ENCODE results near the gene DOCK8. TPM values are rescaled to one million over a fixed set of nuclear protein-coding genes. Genes with fewer than 3 reads are reported as not detected.

The DOCK8 gene
- total RNA-seq, 2 experiments from 2014 or later, result 110 to 114 TPM

DNA sequence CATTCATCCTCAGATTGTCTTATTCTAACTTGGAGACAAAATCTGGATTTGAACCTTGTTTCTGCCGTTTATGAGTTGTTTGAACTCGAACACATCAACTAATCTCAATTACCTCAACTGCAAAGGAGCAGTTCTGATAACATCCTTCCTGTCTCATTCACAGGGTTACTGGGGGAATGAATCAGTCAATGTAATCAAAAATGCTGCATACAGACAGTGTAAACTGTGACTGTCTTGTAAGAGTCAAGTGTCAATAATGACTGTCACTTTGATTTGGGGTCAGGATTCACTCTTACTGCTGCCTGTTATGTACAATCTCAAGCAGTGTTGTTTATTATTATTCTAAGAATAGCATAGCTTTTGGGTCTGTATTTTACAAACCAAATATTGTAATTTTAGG, 273.8 kb downstream of the DOCK8 start:
- intact Hi-C loops (cut with micrococcal nuclease), result no loop called here
- H3K36me3 Mint-ChIP-seq (ENCODE audit: low read depth), result no peaks in the 10 kb centered on the region
- CTCF ChIA-PET, result no interaction called here
- no peak overlapping the region for H3K4me3 Mint-ChIP-seq
- H3K27me3 Mint-ChIP-seq (ENCODE audit: low read depth), result no peaks in the 10 kb centered on the region
- no peak for DNase-seq
- no peak overlapping the region for H3K27ac Mint-ChIP-seq
- no peaks in the 10 kb centered on the region for H3K4me1 Mint-ChIP-seq (ENCODE audit: low read depth)
- no peaks in the 10 kb centered on the region for H3K9me3 Mint-ChIP-seq

- intact Hi-C loops (cut with micrococcal nuclease), result no loop called here
- Mint-ChIP-seq H3K9me3 (no peaks in the 10 kb centered on the region), H3K27me3 (ENCODE audit: low read depth) (no peaks in the 10 kb centered on the region), H3K27ac (no peak overlapping the region), H3K4me1 (ENCODE audit: low read depth) (no peaks in the 10 kb centered on the region), H3K36me3 (ENCODE audit: low read depth) (no peaks in the 10 kb centered on the region), H3K4me3 (no peak overlapping the region)
- no peak for DNase-seq
- CTCF ChIA-PET, result no interaction called here
These were observed 274.8 kb downstream of the DOCK8 start for GRCh38 chr9:489198-490197.

DNA sequence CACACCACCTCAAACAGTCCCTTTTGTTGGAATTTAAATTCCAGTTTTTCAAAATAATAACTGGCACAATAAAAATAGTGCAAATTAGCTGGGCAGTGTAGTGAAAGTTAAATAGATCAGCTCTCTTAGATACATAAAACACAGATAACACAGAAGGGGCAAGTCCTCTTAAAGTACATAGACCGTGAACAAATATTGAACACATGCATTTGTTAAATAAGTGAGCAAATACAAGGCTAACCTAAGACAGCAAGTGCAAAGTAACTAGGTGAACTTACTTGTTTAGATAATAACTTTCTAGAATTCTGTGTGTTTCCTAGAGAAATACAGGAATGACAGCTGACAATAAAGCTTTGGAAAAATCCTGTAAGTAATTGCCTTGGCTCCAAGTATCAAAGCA, 280.1 kb downstream of the DOCK8 start:
- intact Hi-C loops (cut with micrococcal nuclease), result no loop called here
- H3K9me3 Mint-ChIP-seq, result no peaks in the 10 kb centered on the region
- H3K36me3 Mint-ChIP-seq (ENCODE audit: low read depth), result no peaks in the 10 kb centered on the region
- H3K4me3 Mint-ChIP-seq, result no peak overlapping the region
- H3K27me3 Mint-ChIP-seq (ENCODE audit: low read depth), result no peaks in the 10 kb centered on the region
- DNase-seq, result no peak
- peaks cover 2% of the 10 kb centered on the region for H3K4me1 Mint-ChIP-seq (ENCODE audit: low read depth)
- no peak overlapping the region for H3K27ac Mint-ChIP-seq
- CTCF ChIA-PET, result no interaction called here

DNA sequence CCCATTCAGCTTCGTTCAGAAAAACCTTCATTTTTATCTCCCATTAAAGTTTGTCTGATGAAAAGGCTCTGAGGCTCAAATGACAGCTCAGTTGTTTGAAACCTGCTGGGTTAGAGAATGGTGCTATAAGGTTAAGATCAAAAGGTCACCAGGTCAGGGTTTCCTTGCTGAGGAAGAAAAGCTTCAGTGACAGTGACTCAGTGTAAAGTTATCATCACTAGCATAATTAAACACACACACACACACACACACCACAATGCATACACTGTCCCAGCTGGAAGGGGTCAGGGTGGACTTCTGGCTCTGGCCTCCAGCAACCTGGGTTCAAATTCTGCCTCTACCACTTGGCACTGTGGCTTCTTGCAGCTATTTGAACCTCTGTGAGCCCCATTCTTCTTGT, 281.1 kb downstream of the DOCK8 start:
- Mint-ChIP-seq H3K36me3 (ENCODE audit: low read depth) (no peaks in the 10 kb centered on the region), H3K4me3 (no peak overlapping the region), H3K9me3 (no peaks in the 10 kb centered on the region), H3K27me3 (ENCODE audit: low read depth) (no peaks in the 10 kb centered on the region), H3K27ac (no peak overlapping the region), H3K4me1 (ENCODE audit: low read depth) (peaks cover 8% of the 10 kb centered on the region)
- CTCF ChIA-PET, result interaction anchor here (0.7 kb wide), 1 partner anchor 310 kb away, joined by 3 read pairs; no protein-coding TSS in a partner anchor
- no peak for DNase-seq
- intact Hi-C loops (cut with micrococcal nuclease), result no loop called here

DNA sequence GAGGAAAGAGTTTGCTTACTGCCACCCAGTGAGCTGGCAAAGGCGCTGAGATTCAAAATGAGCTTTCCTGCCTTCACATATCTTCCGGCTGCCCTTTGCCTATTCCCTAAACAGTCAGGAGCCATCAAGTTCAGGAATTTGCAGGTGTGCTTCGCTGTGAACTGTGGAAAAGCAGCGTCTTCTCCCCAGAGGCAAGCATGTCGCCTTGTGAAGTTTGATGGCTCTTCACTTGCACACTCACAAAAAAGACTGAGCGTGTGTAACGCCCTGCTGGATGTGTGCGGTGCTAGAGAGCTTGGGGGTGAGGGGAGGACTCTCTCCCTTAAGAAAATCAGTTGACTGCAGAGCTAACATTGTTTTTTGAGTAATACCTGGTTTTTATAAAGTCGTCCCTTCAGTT, 288.7 kb downstream of the DOCK8 start:
- CTCF ChIA-PET, result interaction anchor here (0.6 to 2.0 kb wide), 3 partner anchors 31 to 95 kb away, joined by 3 to 7 read pairs (median 5); no protein-coding TSS in a partner anchor
- peak; percentile 20 for DNase-seq
- intact Hi-C loops (cut with micrococcal nuclease), result loop anchor here (5.0 kb wide), 1 partner anchor 226 kb away; no protein-coding TSS in a partner anchor
- Mint-ChIP-seq H3K4me3 (peak overlapping the region; percentile 80), H3K9me3 (no peaks in the 10 kb centered on the region), H3K27me3 (ENCODE audit: low read depth) (no peaks in the 10 kb centered on the region), H3K36me3 (ENCODE audit: low read depth) (no peaks in the 10 kb centered on the region), H3K27ac (peak overlapping the region; percentile 81), H3K4me1 (ENCODE audit: low read depth) (peaks cover 31% of the 10 kb centered on the region)

DNA sequence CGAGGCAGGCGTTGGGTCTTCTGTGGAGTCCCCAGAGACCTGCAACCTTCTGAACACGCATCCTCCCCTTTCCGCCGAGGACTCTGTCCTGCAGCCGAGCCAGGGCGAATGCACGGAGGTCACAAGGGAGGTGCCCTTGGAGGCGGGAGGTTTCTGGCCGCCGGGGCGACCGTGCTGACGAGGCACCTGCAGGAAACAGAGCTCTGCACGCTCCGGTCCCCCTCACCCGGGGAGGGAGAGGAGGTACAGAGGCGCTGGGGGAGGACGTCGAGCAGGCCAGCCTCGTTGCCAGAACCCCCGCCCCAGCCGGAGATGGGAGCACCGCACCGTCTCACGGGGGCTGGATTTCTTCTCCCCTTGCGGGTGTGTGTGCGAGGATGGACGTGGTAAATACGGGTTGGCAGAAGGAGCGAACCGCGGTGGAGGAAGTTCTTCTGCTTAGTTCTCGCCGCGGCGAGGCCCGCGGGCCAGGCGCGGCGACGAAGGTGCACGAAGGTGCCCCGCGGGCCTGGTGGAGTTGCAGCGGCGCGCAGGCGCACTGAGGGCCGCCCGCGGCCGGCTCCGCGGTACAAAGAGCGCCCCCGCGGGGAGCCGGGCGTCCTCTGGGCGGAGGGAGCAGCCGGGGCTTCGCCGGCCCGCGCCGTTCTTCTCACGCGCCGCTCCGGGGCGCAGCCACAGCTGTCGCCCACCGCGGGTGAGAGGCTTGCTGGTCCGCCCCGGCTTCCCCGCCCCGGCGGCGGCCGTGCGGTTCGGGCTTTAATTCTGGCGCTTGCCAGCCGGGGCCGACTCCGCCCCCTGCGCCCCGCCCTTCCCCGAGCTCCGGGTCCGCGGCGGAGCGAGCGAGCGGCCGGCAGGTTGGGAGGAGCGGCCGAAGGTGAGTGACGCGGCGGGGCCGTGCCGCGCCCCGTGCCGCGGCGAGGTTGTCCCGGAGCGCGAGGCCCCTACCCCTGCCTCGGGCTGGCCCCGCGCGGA, 289.5 kb downstream of the DOCK8 start, which contains the start of gene KANK1:
TSS of gene KANK1 (plus strand) at position 815 of the 972 bp plus-strand sequence.
- intact Hi-C loops (cut with micrococcal nuclease), result loop anchor here (1.0 to 5.0 kb wide), 6 partner anchors 14 to 227 kb away; no protein-coding TSS in a partner anchor
- H3K27me3 Mint-ChIP-seq (ENCODE audit: low read depth), result no peaks in the 10 kb centered on the region

DNA sequence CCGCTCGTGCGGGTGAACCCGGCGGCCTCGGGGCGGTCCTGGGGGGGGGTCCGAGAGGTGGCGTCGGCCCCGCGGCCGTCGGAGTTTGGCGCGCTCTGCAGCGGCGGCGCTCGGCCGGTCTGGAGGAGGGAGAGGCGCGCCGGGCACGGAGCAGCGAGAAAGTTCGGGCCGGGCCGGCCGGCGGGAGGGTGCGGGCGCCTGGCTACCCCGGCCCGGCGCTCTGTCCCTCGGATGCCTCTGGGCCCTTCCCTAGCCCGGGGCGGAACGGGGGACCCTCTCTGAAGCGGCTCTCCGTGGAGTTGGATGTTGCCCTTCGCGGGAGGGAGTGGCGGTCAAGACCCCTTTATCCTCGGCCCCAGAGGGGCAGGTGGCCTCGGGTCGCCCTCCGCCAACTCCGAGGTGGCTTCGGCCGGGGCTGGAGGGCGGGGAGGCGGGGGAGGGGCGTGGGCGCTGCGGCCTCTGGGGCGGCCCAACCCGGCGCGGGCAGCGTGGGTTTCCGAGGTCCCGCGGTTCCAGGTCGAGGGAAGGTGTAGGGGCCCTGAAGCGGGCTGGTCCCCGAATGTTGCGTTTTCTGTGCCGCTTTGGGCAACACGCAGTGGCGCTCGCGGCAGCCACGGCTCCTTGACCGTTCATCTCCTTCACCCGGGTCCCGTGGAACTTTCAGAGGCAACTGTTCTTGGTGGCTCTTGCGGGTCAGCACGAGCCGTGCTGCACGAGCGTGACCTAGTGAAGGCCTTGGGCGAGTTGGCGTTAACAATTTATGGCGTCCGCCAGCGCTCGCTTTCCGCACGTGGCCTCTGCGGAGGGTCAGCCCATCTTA, 290.5 kb downstream of the DOCK8 start:
- intact Hi-C loops (cut with micrococcal nuclease), result loop anchor here (1.0 to 5.0 kb wide), 6 partner anchors 13 to 228 kb away; no protein-coding TSS in a partner anchor
- H3K4me3 Mint-ChIP-seq, result peak overlapping the region; percentile 70
- H3K9me3 Mint-ChIP-seq, result no peaks in the 10 kb centered on the region
- no peaks in the 10 kb centered on the region for H3K36me3 Mint-ChIP-seq (ENCODE audit: low read depth)
- no peak overlapping the region for H3K27ac Mint-ChIP-seq
- H3K4me1 Mint-ChIP-seq (ENCODE audit: low read depth), result peaks cover 30% of the 10 kb centered on the region
- H3K27me3 Mint-ChIP-seq (ENCODE audit: low read depth), result no peaks in the 10 kb centered on the region
- CTCF ChIA-PET, result interaction anchor here (0.7 to 2.0 kb wide), 4 partner anchors 11 to 35 kb away, joined by 3 to 7 read pairs (median 3); no protein-coding TSS in a partner anchor
- peak; percentile 14 for DNase-seq

More for the DNA sequence above, 289.5 kb downstream of the DOCK8 start, which contains the start of gene KANK1:
- Mint-ChIP-seq H3K4me1 (ENCODE audit: low read depth) (peaks cover 31% of the 10 kb centered on the region), H3K4me3 (peak within 1 kb of the TSS; percentile 80), H3K27ac (peak within 1 kb of the TSS; percentile 81), H3K9me3 (no peaks in the 10 kb centered on the region), H3K36me3 (ENCODE audit: low read depth) (no peaks in the 10 kb centered on the region)
- DNase-seq, result peak; percentile 72
- CTCF ChIA-PET, result interaction anchor here (0.6 to 2.0 kb wide), 3 partner anchors 31 to 95 kb away, joined by 3 to 7 read pairs (median 5); no protein-coding TSS in a partner anchor

GRCh38 chr9:505741-506059, 291.0 kb downstream of the DOCK8 start:
- no peaks in the 10 kb centered on the region for H3K9me3 Mint-ChIP-seq
- no peak for DNase-seq
- H3K4me3 Mint-ChIP-seq, result peak overlapping the region; percentile 70
- intact Hi-C loops (cut with micrococcal nuclease), result loop anchor here (2.0 kb wide), 2 partner anchors 31 to 41 kb away; no protein-coding TSS in a partner anchor
- H3K4me1 Mint-ChIP-seq (ENCODE audit: low read depth), result peaks cover 30% of the 10 kb centered on the region
- CTCF ChIA-PET, result interaction anchor here (0.7 to 1.4 kb wide), 3 partner anchors 10 to 35 kb away, joined by 3 read pairs; no protein-coding TSS in a partner anchor
- no peaks in the 10 kb centered on the region for H3K36me3 Mint-ChIP-seq (ENCODE audit: low read depth)
- no peak overlapping the region for H3K27ac Mint-ChIP-seq
- no peaks in the 10 kb centered on the region for H3K27me3 Mint-ChIP-seq (ENCODE audit: low read depth)

GRCh38 chr9:506281-506680, 291.6 kb downstream of the DOCK8 start:
- no peaks in the 10 kb centered on the region for H3K9me3 Mint-ChIP-seq
- no peaks in the 10 kb centered on the region for H3K27me3 Mint-ChIP-seq (ENCODE audit: low read depth)
- intact Hi-C loops (cut with micrococcal nuclease), result no loop called here
- no peak overlapping the region for H3K27ac Mint-ChIP-seq
- no peak overlapping the region for H3K4me3 Mint-ChIP-seq
- H3K36me3 Mint-ChIP-seq (ENCODE audit: low read depth), result no peaks in the 10 kb centered on the region
- no peak for DNase-seq
- H3K4me1 Mint-ChIP-seq (ENCODE audit: low read depth), result peaks cover 29% of the 10 kb centered on the region
- CTCF ChIA-PET, result interaction anchor here (0.7 to 1.4 kb wide), 3 partner anchors 9 to 35 kb away, joined by 3 read pairs; no protein-coding TSS in a partner anchor

DNA sequence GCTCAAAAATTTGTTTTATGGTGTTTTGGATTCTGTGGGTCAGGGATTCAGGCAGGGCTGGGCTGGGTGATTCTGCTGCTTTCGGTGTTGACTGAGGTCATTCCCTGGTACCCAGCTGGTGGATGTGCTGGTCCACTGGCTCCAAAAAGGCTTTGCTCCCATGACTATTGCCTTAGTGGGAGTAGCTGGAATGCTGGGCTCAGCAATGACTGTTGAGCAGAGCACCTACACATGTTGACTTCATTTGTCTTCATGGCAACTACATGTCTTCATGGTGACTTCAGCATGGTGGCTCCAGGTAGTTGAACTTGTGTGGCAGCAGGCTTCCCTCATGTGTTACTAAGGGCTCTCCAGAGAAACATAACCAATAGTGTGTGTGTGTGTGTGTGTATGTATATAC, 297.2 kb downstream of the DOCK8 start:
- H3K4me1 Mint-ChIP-seq (ENCODE audit: low read depth), result peaks cover 49% of the 10 kb centered on the region
- no peak overlapping the region for H3K27ac Mint-ChIP-seq
- peaks cover 7% of the 10 kb centered on the region for H3K36me3 Mint-ChIP-seq (ENCODE audit: low read depth)
- peaks cover 3% of the 10 kb centered on the region for H3K9me3 Mint-ChIP-seq
- H3K27me3 Mint-ChIP-seq (ENCODE audit: low read depth), result no peaks in the 10 kb centered on the region
- intact Hi-C loops (cut with micrococcal nuclease), result no loop called here
- no peak for DNase-seq
- CTCF ChIA-PET, result no interaction called here
- no peak overlapping the region for H3K4me3 Mint-ChIP-seq

GRCh38 chr9:512555-513272, 298.0 kb downstream of the DOCK8 start:
- no peak for DNase-seq
- Mint-ChIP-seq H3K9me3 (peaks cover 3% of the 10 kb centered on the region), H3K4me3 (no peak overlapping the region), H3K36me3 (ENCODE audit: low read depth) (peaks cover 7% of the 10 kb centered on the region), H3K4me1 (ENCODE audit: low read depth) (peaks cover 56% of the 10 kb centered on the region), H3K27me3 (ENCODE audit: low read depth) (no peaks in the 10 kb centered on the region), H3K27ac (no peak overlapping the region)
- intact Hi-C loops (cut with micrococcal nuclease), result no loop called here
- CTCF ChIA-PET, result no interaction called here

Measured in activated naive CD4-positive, alpha-beta T cell treated with anti-CD3 and anti-CD28 coated beads for 36 hours (primary cell).